ENCODE measurements around the gene PPP3R2.

Gene PPP3R2, protein sequence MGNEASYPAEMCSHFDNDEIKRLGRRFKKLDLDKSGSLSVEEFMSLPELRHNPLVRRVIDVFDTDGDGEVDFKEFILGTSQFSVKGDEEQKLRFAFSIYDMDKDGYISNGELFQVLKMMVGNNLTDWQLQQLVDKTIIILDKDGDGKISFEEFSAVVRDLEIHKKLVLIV

DNA sequence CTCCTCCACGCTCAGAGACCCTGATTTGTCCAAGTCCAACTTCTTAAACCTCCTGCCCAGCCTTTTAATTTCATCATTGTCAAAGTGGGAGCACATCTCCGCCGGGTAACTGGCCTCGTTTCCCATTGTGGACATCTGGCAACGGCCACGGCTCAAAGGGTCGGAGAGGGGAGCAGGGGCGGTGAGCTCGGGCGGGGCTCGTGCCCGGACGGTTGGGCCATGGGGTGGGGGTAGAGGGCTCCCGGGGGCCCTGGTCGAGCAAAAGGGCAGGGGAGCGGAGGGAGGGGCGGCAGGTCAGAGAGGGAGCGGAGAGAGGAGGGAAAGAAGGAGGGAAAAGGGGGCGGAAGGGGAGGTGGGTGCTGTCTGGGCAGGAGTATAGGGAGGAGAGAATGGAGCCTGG, at the start of gene PPP3R2:
Gene PPP3R2, minus strand, starts transcription at position 174 of the 400 bp plus-strand sequence. Its CDS starts 48 bp downstream, at position 126.
- DNase-seq (ENCODE audit: low read depth in 2 of 2) = no peak

DNA sequence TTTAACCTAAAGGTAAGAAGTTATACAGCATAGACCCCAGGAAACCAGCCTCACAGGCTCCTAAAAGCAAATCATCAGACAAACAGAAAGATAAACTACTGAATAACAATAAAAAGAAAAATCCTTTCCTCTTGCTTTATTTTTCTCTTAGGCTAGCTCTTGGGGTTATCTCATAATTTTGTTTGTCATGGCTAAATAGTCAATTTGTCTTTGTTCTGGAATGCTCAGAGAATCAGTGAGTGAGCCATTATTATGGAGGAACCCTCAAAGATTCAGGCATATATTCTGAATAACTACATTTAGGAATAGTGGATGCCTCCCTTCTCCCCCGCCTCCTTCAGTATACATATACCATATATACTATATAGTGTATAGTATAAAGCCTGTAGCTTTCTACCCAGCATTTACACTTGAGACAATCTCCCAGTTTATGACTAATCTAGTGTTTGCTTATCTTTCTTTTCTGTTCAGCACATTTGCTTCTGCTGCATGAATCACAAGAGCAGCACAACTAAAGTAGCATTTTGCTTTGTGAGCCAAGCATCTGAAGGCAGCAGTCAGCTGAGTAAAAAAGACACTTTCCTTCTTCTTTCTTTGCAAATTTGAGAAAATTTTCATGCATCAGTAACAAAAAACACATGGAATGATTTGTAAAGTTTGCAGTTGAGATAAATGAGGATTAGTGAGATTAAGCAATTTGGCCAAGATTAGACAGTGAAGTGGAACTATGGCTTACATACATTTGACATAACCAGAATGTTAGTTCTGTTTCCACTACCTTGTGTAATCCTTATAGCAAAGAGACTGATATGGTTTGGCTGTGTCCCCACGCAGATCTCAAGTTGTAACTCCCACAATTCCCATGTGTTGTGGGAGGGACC, 45.3 kb upstream of the PPP3R2 start:
- no peak for DNase-seq (ENCODE audit: low read depth in 2 of 2)

DNA sequence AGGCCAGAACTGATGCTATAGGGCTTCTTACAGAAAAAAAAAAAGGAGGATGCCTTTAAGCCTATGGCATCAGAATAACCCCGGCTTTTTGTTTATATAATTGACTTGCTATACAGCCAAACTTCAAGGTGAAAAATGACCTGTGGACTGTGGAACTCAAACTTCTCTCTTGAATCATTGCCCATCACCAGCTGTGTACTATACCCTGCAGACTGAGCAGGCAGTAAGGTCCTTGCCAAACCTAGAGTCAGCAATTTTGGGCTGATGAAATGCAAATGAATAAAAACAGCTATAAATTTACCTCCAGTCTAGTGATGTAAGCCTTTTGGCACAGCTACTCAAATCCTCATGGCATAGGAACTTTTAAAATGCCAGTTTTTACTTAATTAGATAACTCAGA, 44.5 kb upstream of the PPP3R2 start:
- no peak for DNase-seq (ENCODE audit: low read depth in 2 of 2)

DNA sequence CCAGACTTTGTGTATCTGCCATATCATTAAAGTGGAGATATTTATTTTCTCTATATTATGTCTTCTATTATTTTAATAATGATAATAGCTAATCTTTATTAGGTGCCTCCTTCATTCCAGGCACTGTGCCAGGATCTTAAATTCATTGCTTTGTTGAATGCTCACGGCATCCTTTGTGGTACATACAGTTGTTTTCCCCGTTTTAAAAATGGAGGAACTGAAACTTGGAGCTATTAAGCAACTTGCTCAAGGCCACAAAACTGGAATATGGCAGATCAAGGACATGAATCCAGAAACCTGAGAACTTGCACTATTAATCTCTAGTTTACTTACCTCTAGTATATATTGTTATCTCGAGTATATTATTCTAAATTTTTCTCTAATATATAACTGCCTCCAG, 41.5 kb upstream of the PPP3R2 start:
- no peak for DNase-seq (ENCODE audit: low read depth in 2 of 2)

DNA sequence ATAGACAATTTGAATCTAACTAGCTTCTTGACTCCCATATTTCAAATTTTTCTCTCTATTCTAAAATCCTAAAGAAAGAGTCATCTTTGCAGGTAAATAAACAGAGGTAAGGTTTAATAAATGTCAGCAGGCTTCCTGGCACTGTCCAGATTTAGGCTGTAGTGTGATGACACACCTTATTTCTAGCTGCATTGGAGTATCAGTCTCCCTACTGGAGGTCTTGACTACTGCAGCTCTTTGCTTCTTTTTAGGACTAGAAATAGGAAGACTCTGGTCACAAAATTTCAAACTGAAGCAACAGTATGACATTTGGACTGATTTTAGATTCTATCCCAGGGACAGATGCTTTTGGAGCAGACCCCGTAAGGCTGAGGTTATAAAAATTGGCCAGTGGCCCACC, 40.7 kb upstream of the PPP3R2 start:
- no peak for DNase-seq (ENCODE audit: low read depth in 2 of 2)

DNA sequence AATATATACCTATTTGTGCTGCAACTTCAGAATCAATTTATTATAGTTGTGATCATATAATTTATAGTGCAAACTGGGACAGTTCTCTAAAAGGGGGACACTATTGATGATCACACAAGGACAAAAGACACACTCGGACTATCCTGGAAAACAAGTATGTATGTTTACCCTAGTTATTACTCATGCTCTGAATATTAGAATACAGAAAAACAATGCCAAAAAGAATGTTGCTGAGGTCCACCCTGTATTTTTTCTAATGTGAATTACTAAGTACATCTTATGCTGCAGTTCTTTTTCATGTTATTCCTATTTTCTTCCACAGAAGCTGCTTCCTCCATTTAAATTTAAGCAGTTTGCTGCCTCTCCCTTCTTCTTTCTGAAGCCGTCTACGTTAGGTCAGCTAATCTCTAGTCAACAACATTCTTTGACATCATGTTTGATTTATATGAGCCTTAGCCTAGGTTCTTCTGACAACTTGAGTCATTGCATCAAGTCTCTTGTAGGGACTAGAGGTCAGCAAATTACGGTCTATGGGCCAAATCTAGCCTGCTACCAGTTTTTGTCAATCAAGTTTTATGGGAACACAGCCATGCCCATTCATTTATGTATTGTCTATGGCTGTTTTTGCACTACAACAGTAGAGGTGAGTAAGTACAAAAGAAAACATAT, 40.1 kb upstream of the PPP3R2 start:
- DNase-seq (ENCODE audit: low read depth in 2 of 2) = no peak

DNA sequence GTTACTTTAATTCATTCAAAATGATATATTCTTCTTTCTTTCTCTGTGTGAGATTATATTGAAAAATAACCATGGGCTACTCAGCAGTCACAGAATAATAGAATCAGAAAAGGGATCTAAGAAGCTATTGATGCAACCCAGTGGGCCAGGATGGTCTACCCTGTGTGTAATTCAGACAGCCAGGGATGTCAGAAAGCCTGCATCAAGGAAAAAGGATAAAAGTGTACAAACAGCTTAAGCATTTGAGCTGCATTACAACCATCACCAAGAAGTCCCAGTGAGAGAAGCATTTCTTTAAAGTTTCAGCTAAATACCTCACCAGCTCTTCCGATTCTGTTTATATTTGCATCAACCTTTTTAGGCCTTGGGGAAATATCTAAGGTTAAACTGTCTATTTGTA, 37.8 kb upstream of the PPP3R2 start:
- no peak for DNase-seq (ENCODE audit: low read depth in 2 of 2)

DNA sequence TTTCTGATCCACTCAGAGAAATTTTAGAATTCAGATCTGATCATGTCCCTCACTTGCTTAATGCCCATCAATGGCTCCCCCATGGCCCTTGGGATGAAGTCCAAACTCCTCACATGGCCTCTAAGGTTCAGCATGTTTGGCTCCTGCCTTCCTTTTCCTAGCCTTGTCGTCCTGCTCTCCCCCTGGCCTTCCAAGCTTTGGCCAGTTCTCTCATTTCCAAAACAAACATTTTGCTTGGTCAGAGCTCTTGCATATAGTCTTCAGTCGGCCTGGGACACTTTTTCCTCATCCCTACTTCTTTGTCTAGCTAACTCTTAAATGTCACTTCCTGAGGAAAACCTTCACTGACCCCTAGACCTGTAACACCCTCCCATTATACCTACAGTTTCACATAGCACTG, 37.1 kb upstream of the PPP3R2 start:
- no peak for DNase-seq (ENCODE audit: low read depth in 2 of 2)

DNA sequence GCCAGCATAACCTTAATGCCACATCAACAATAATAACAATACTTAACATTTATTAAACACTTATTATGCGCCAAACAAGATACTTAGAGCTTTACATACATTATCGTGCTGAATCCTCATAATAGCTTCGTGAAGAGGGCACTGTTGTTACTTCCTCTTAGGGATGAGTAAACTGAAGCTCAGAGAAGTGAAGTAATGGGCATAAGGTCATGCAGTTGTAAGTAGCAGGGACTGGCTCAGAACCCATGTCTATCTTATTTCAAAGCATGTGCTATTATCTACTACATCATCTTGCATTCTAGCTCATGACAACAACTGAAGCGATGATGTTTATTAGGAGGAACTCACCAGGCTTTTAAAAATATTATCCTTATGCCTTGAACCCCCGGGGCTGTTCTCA, 34.9 kb upstream of the PPP3R2 start:
- no peak for DNase-seq (ENCODE audit: low read depth in 2 of 2)

DNA sequence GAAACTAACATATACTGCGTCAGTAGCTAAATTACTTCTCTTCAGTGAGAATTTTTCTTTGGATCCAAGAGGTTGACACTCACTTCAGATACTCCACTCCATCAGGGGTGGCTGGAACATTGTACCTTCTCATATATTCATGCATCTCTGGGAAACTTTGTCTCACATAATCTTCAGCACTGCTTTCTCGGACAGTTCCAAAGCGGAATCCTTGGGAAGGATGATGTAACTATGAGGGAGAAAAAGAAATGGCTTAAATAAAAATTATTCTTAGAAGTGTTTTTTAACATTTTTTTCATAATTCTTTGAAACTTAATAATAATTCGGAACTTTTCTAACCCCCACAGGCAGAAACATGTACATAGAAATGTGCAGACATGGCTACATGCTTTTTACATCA, 33.4 kb upstream of the PPP3R2 start:
- peak in 1 of 2 experiments; percentile 34 for DNase-seq (ENCODE audit: low read depth in 2 of 2)

DNA sequence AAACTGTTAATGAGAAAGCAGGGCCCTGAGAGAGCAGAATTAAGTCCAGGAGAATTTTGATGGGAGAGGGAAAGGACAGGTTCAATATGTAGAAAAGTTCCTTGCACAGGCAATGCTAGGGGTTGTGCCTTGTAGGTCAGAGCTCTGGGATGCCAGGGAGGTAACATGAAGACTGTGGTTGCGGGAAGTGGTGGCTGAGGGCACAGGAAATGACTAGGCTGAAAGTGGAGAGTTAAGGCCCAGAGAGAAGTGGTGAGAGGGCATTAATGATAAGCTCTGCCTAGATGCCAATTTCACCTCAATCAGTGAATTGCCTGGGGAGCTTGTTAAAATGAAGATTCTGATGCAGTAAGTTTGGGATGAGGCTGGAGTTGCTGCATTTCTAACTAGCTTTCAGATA, 31.5 kb upstream of the PPP3R2 start:
- no peak for DNase-seq (ENCODE audit: low read depth in 2 of 2)

DNA sequence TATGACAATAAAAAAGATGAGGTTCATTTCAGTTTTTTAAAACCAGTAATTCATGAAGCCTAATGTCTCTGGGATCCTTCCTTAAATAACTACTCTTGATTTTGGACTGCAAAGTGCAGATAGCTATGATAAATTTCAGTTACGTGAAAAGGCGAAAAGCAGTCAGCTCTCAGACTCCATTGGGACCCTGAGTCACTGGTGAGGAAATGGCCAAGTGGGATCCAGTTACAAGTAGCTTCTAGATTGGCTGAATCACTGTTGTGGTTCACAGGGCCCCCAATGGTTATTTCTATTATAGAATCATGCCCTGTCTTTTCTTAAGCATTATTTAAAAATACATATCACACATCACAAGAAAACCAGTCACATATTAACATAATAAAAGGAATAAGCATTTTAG, 31.1 kb upstream of the PPP3R2 start:
- DNase-seq (ENCODE audit: low read depth in 2 of 2) = peak; percentile 26 to 32

DNA sequence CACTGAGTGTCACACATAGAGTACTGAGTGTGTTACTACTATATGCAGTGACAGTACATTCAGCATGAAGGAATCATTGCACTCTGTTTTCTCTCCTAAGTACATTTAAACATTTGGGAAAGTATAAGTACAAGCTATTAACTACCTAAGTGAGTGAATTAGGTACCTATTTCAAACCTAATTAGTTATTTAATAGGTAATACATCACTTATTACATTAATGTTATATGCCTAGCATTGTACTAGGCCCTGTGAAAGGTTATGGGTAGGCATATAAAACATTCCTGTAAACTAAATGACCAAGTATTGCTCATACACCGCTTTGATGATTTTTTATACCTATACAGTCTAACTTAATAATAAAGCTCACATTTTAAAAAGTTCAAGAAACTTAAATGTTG, 25.7 kb upstream of the PPP3R2 start:
- no peak for DNase-seq (ENCODE audit: low read depth in 2 of 2)

DNA sequence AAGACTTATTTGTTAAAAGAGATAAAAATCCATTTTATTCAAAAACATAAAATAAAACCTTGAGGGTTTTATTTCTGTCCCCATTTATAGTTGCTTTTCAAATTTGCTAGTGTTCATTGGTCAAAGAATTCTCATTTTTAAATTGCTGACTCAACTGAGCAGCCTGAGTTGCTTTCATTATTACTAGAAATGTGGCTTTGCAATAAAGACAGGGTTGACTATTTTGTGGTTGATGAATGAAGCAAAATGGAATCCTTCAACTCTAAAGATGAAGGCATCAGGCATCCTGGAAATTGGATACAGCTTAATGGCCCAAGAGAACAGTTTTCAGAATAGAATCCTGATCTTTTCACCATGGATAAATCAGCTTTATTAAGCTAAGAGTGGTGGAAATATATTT, 23.9 kb upstream of the PPP3R2 start:
- DNase-seq (ENCODE audit: low read depth in 2 of 2) = no peak

DNA sequence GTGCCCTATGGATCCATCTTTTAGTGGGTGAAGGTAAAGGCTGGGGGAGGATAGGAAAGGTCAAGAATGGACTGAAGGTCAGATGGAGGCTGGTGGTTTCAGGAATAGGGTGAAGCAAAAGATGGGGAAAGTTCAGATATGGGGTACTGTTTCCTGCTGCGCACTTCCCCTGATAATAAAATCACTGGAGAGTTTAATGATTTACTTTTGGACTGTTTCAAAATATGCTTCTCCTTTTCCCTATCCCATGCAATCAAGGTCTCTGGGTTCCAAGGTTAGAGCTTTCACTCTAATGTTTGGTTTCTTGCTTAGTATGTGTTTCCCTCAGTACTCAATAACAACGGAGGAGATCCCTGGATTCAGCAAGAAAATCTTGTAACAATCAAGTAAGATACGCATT, 10.8 kb upstream of the PPP3R2 start:
- no peak for DNase-seq (ENCODE audit: low read depth in 2 of 2)

DNA sequence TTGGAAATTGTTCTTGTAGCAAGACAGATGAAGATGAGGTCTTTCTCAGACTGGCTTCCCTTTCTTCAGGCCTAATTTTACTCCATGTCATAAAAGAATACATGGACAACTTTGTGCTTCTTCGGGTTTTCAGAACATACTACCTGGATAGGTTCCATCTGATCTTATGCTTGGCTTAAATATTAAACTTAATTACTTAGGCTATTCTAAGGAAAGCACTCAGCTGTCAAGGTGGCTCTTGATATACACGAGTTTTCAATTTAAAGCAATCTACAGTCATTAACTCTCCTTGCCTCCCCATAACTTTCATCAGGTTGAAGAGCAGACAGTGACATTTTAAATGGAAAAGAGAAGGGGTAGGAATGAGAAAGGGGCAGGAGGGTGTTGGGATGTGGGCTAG, 9.5 kb upstream of the PPP3R2 start:
- DNase-seq (ENCODE audit: low read depth in 2 of 2) = no peak

DNA sequence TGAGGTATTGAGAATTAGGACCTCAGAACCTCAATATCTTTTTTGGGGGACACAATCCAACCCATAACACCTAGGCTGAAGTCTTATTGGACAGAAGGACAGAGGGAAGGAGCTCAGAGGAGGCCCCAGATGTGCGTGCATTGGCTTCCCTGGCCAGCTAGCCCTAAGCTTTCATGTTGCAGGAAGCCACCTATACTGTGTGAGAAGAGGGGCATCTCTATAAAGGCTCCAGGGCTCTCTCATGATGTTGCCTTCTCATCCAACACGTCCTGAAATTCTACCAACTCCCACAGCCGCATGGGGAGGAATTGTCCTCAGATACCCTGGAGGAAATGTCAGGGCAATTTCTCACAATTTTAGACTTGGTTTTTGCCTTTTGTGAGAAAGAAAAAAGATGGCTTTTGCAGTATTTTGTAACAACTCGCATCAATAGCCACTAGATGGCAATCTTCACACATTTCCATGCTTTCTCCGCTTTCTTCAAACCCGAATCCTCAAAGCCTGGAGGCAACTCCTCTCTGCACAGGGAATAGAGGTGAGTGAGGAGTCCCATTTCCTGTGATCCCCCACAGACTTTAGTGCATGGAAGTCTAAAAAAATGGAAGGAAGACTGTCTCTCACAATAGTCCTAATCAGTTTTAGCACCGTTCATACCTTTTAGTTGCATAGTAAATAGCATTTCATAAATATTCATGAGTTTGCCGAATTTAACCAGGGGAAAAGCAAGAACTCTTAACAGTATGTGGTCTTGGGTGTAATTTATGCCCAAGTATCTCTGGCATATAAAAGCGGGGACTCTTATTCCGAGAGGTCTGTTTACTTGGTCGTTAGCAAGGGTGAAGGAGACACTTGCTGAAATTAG, 7.4 kb upstream of the PPP3R2 start:
- no peak for DNase-seq (ENCODE audit: low read depth in 2 of 2)

DNA sequence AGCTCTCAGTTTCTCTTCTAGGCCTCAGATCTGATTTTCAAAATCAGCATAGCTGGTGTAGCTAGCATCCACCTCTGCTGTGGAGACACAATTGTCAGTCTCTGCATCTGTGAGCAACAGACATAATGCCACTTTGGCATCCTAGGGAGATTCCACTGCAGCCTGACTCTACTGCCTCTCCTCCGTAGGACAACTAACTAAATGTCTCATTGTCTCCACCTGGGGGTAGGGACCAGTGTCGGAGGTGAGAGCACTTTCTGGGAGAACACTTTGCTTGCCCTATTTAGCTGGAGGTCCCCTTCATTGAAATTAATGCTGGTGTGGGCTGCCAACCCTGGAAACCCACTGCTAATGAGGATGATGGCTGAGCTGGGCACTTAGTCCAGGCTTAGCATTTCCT, 1.4 kb downstream of the PPP3R2 start:
- DNase-seq (ENCODE audit: low read depth in 2 of 2) = no peak

DNA sequence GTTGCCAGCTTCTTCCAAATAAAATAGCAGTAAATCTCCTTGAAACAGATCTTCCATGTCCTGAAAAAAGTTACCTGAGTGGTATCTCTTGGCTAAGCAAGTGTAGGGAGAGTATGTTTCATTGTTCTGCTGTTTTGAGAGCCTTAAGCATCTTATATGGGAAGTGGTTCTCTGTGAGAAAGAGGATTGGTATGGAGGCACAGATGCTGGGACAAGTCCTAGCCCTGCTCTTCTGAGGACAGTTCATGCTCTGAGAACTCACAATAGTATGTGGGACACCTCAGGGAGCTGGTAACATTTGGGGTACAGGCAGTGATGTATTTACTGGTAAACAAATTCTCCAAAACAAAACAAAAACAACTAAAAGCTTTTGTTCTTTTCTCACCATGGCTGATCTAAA, 2.0 kb downstream of the PPP3R2 start:
- no peak for DNase-seq (ENCODE audit: low read depth in 2 of 2)

DNA sequence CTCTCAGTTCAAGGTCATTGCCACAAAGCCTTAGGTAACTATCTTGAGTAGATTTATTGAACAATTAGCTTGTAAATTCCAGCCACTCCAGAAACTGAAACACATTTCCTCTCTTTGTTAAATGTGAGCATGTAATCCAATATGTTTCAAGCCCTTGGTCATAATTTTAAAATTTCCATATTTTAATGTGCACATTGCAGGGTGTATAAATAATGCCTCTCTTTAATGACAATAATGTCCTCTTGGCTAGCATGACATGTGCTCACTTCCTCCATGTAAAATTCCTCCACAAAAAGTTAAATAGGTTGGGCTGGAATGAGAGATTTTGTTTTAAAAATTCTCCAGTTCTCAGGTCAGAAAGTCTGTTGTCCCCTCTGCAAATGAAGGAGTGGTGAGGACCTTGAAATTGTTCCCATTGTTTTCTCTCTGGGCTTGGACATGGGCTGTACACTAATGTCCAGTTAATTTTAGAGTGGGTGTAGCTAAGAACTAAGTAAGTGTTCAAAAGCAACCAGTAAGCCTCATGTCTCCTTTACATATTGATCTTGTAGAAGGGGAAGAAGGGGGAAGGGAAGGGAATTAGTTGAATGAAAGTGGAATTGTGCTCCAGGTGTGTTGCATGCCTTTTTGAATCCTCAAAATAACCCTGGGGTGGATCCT, 2.9 kb downstream of the PPP3R2 start:
- DNase-seq (ENCODE audit: low read depth in 2 of 2) = no peak

DNA sequence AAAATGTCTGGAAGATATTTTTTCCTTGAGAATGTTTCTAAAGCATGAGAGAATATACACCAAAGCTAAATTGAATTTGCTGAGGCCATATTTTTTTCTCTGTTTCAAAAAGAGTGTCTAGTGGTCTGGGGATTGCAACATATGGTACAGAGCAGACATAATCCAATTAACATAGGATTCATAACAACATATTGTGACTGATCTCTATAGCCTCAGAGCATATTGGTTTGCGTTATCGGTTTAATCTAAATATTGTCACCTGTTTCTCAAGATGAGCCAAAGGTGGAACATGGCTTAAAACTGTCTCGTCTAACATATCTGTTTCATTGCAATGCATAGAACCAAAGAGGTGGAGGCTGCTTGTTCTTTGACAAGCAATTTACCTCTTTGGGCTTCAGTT, 3.9 kb downstream of the PPP3R2 start:
- DNase-seq (ENCODE audit: low read depth in 2 of 2) = no peak

All from fibroblast of skin of left quadriceps (primary cell).